ENCODE measurements around the gene SPINT1. TPM values are rescaled to one million over a fixed set of nuclear protein-coding genes. Genes with fewer than 3 reads are reported as not detected.

Gene SPINT1
- total and polyA plus RNA-seq, 11 donors = 0.11 to 3.4 (median 0.69) TPM; not detected in 1

DNA sequence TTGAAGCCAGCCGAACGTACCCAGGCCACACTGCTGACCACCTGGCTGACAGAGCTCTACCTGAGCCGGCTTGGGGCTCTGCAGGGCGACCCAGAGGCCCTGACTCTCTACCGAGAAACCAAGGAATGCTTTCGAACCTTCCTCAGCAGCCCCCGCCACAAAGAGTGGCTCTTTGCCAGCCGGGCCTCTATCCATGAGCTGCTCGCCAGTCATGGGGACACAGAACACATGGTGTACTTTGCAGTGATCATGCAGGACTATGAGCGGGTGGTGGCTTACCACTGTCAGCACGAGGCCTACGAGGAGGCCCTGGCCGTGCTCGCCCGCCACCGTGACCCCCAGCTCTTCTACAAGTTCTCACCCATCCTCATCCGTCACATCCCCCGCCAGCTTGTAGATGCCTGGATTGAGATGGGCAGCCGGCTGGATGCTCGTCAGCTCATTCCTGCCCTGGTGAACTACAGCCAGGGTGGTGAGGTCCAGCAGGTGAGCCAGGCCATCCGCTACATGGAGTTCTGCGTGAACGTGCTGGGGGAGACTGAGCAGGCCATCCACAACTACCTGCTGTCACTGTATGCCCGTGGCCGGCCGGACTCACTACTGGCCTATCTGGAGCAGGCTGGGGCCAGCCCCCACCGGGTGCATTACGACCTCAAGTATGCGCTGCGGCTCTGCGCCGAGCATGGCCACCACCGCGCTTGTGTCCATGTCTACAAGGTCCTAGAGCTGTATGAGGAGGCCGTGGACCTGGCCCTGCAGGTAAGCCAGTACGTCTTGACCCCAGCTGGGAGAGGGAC, 56.6 kb downstream of the SPINT1 start:
- Histone ChIP-seq H3K27ac (no peak overlapping the region), H3K4me1 (peaks cover under 1 to 37% (median 22%) of the 10 kb centered on the region in 12 donors), H3K9me3 (no peaks in the 10 kb centered on the region), H3K27me3 (no peaks in the 10 kb centered on the region), H3K4me3 (no peak overlapping the region), H3K36me3 (peaks cover 3 to 83% (median 79%) of the 10 kb centered on the region in 9 donors)
- TF ChIP-seq POLR2A (IDR thresholded peaks at IDR 0.05) = no peak
- TF ChIP-seq, protein P1, sequence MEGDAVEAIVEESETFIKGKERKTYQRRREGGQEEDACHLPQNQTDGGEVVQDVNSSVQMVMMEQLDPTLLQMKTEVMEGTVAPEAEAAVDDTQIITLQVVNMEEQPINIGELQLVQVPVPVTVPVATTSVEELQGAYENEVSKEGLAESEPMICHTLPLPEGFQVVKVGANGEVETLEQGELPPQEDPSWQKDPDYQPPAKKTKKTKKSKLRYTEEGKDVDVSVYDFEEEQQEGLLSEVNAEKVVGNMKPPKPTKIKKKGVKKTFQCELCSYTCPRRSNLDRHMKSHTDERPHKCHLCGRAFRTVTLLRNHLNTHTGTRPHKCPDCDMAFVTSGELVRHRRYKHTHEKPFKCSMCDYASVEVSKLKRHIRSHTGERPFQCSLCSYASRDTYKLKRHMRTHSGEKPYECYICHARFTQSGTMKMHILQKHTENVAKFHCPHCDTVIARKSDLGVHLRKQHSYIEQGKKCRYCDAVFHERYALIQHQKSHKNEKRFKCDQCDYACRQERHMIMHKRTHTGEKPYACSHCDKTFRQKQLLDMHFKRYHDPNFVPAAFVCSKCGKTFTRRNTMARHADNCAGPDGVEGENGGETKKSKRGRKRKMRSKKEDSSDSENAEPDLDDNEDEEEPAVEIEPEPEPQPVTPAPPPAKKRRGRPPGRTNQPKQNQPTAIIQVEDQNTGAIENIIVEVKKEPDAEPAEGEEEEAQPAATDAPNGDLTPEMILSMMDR (IDR thresholded peaks at IDR 0.05) = no peak
- intact Hi-C loops (cut with DNase I) = loop anchor here in 8 of 10 donors (5.0 to 10.0 kb wide), 5 partner anchors 214 to 434 kb away; partner anchors contain the start of genes INO80 (in 4 of the 8), NUSAP1 (in 1 of the 8) and OIP5 (in 1 of the 8)
- WGBS, 4 donors = 88 to 94% (median 89%) methylated on average over 30 to 36 of the region's 36 CpGs
- ATAC-seq (no peak), DNase-seq (no peak)

DNA sequence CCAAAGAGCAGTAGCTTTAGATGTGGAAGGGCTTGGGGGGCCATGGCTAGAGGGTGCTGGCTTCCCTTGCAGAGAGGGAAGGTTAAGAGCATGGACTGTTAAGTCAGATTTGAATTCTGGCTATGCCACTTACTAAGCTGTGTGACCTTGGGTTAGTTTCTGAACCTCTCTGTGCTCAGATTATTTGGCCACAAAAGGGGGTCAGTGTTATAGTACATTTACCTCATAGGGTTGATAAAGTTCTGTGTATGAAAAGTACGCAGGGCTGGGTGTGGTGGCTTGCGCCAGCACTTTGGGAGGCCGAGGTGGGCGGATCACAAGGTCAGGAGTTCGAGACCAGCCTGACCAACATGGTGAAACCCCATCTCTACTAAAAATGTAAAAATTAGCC, 57.2 kb downstream of the SPINT1 start:
- Histone ChIP-seq H3K4me1 (peaks cover 4 to 37% (median 22%) of the 10 kb centered on the region in 12 donors), H3K27me3 (no peaks in the 10 kb centered on the region), H3K27ac (no peak overlapping the region), H3K36me3 (peaks cover 3 to 80% (median 77%) of the 10 kb centered on the region in 9 donors), H3K4me3 (no peak overlapping the region), H3K9me3 (no peaks in the 10 kb centered on the region)
- intact Hi-C loops (cut with DNase I) = loop anchor here in 8 of 10 donors (5.0 to 10.0 kb wide), 5 partner anchors 214 to 434 kb away; partner anchors contain the start of genes INO80 (in 4 of the 8), NUSAP1 (in 1 of the 8) and OIP5 (in 1 of the 8)
- TF ChIP-seq, protein P1 (IDR thresholded peaks at IDR 0.05) = no peak
- TF ChIP-seq POLR2A (IDR thresholded peaks at IDR 0.05) = no peak
- 74 to 80% (median 79%) methylated on average over 5 of the region's 5 CpGs for whole genome bisulfite sequencing, 4 donors
- ATAC-seq = no peak
- DNase-seq = no peak

GRCh38 chr15:40902605-40903561, 59.0 kb downstream of the SPINT1 start:
- H3K9me3 ChIP-seq = no peaks in the 10 kb centered on the region
- H3K27ac ChIP-seq = peak overlapping the region in 2 of 12 donors; percentile 4 to 64
- H3K27me3 ChIP-seq = no peaks in the 10 kb centered on the region
- no peak for TF ChIP-seq POLR2A (IDR thresholded peaks at IDR 0.05)
- TF ChIP-seq, protein P1 (IDR thresholded peaks at IDR 0.05) = no peak
- peaks cover 3 to 62% (median 58%) of the 10 kb centered on the region in 9 donors for H3K36me3 ChIP-seq
- WGBS, 4 donors = 80 to 93% (median 85%) methylated on average over 29 to 33 of the region's 33 CpGs
- intact Hi-C loops (cut with DNase I) = loop anchor here in 8 of 10 donors (2.0 to 10.0 kb wide), 6 partner anchors 212 to 432 kb away; partner anchors contain the start of genes INO80 (in 4 of the 8), NUSAP1 (in 1 of the 8) and OIP5 (in 1 of the 8)
- H3K4me1 ChIP-seq = peaks cover 4 to 53% (median 41%) of the 10 kb centered on the region in 12 donors
- ATAC-seq = no peak
- DNase-seq = peak in 2 of 5 donors; percentile 57 to 65
- H3K4me3 ChIP-seq = no peak overlapping the region
